ENCODE measurements around the gene PNPLA6. TPM values are rescaled to one million over a fixed set of nuclear protein-coding genes. Genes with fewer than 3 reads are reported as not detected.

The PNPLA6 gene
- total and polyA plus RNA-seq, 2 donors (not counting 1 experiment from before 2014, with no cell fraction given): 20.9 to 89.2 TPM

DNA sequence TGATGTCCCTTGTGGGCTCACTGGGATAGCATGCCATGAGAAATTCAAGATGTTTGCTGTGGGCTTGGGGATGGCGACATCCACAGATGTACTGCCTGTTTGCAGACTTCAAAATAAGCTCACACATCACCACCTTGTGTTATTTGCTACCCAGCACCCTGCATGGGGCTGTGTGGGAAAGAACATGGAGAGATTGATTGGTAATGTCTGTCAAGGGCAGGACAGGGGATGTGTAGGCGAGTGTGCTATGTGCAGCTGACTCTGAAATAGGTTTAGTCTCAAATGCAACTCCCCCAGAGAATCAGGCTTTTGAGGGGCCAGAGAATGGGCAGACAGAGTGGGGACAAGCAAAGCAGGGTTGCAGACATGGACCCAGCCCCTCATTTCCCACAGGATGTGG is 24.7 kb downstream of the PNPLA6 start:
- Histone ChIP-seq H3K9ac (ENCODE audit: insufficient read depth, low read length) (no peak overlapping the region), H3K36me3 (ENCODE audit: control insufficient read depth, insufficient read depth, low read length) (peaks cover 27% of the 10 kb centered on the region), H3K79me2 (ENCODE audit: control insufficient read depth, insufficient read depth, low read length) (no peaks in the 10 kb centered on the region), H3K4me3 (replicated peaks in 1 of 4; ENCODE audit: control extremely low read depth in 1 of 4, insufficient read depth in 1 of 4, low read depth in 3 of 4, low read length in 4 of 4) (no peak overlapping the region), H3K27me3 (ENCODE audit: control insufficient read depth, insufficient read depth, low read length) (no peaks in the 10 kb centered on the region), H3K4me1 (ENCODE audit: control insufficient read depth, extremely low read depth, insufficient read depth, low read length) (no peaks in the 10 kb centered on the region), H4K20me1 (ENCODE audit: control insufficient read depth, extremely low read depth, insufficient read depth, low read length) (no peaks in the 10 kb centered on the region), H3K4me2 (ENCODE audit: extremely low read depth, insufficient read depth, low read length) (no peak overlapping the region), H3K27ac (ENCODE audit: insufficient read depth, low read length) (no peak overlapping the region), H3K9me3 (ENCODE audit: control insufficient read depth, insufficient read depth, low read depth, low read length) (no peaks in the 10 kb centered on the region), H2AFZ (ENCODE audit: low read length) (no peak overlapping the region)
- TF ChIP-seq, protein P1, sequence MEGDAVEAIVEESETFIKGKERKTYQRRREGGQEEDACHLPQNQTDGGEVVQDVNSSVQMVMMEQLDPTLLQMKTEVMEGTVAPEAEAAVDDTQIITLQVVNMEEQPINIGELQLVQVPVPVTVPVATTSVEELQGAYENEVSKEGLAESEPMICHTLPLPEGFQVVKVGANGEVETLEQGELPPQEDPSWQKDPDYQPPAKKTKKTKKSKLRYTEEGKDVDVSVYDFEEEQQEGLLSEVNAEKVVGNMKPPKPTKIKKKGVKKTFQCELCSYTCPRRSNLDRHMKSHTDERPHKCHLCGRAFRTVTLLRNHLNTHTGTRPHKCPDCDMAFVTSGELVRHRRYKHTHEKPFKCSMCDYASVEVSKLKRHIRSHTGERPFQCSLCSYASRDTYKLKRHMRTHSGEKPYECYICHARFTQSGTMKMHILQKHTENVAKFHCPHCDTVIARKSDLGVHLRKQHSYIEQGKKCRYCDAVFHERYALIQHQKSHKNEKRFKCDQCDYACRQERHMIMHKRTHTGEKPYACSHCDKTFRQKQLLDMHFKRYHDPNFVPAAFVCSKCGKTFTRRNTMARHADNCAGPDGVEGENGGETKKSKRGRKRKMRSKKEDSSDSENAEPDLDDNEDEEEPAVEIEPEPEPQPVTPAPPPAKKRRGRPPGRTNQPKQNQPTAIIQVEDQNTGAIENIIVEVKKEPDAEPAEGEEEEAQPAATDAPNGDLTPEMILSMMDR (conservative IDR thresholded peaks at IDR 0.05 in 1 of 2, IDR thresholded peaks at IDR 0.05 in 1 of 2; ENCODE audit: low read depth in 1 of 2, low read length in 2 of 2): no peak
- no peak for TF ChIP-seq EZH2 (IDR thresholded peaks at IDR 0.05; ENCODE audit: low read length, missing control alignments)
- DNase-seq (ENCODE audit: low read depth in 2 of 2): no peak

DNA sequence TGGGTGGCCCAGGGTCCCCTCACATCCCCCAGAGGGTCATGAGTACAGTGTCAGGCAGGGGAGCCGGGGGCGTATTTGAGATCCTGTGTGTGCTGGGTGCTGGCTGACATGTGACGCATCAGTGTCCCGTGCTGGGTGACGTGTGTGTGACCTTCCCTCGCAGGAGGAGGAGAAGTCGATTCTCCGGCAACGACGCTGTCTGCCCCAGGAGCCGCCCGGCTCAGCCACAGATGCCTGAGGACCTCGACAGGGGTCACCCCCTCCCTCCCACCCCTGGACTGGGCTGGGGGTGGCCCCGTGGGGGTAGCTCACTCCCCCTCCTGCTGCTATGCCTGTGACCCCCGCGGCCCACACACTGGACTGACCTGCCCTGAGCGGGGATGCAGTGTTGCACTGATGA is 25.8 kb downstream of the PNPLA6 start:
- DNase-seq (ENCODE audit: low read depth in 2 of 2): no peak

DNA sequence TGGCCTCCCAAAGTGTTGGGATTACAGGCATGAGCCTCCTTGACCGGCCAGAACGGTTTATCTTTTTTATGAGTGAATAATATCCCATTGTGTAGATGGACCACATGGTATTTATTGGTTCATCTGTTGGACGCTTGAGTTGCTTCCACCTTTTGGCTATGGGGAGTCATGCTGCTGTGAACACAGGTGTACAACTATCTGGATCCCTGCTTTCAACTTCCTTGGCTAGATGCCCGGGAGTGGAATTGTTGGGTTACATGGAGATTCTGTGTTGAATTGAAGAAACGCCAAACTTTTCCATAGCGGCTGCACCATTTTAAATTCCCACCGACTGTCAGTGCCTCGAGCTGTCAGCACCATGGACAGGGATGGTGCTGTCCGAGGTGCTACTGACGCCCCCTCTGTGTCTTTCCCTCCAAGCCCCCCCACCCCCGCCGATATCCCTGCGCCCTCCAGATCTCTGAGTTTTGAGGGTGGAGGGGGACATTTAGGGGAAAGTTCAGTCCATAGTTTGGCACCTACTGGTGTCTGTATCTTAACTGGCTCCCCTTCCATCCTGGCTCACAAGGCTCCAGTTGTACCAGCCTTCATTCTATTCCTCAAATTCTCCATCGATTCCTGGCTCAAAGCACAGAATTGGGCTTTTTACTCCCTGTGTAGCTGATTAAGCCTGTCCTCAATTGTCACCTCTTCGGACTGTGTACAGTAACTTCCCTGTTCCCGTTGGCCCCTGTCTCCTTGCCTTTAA is 27.3 kb downstream of the PNPLA6 start:
- H3K9me3 ChIP-seq (ENCODE audit: control insufficient read depth, insufficient read depth, low read depth, low read length): no peaks in the 10 kb centered on the region
- no peak overlapping the region for H3K4me3 ChIP-seq (replicated peaks in 1 of 4; ENCODE audit: control extremely low read depth in 1 of 4, insufficient read depth in 1 of 4, low read depth in 3 of 4, low read length in 4 of 4)
- H3K27me3 ChIP-seq (ENCODE audit: control insufficient read depth, insufficient read depth, low read length): no peaks in the 10 kb centered on the region
- TF ChIP-seq EZH2 (IDR thresholded peaks at IDR 0.05; ENCODE audit: low read length, missing control alignments): no peak
- TF ChIP-seq, protein P1 (conservative IDR thresholded peaks at IDR 0.05 in 1 of 2, IDR thresholded peaks at IDR 0.05 in 1 of 2; ENCODE audit: low read depth in 1 of 2, low read length in 2 of 2): no peak
- peaks cover 14% of the 10 kb centered on the region for H3K36me3 ChIP-seq (ENCODE audit: control insufficient read depth, insufficient read depth, low read length)
- H3K4me2 ChIP-seq (ENCODE audit: extremely low read depth, insufficient read depth, low read length): no peak overlapping the region
- no peak overlapping the region for H3K9ac ChIP-seq (ENCODE audit: insufficient read depth, low read length)
- DNase-seq (ENCODE audit: low read depth in 2 of 2): no peak
- H3K27ac ChIP-seq (ENCODE audit: insufficient read depth, low read length): no peak overlapping the region
- no peaks in the 10 kb centered on the region for H4K20me1 ChIP-seq (ENCODE audit: control insufficient read depth, extremely low read depth, insufficient read depth, low read length)
- no peaks in the 10 kb centered on the region for H3K4me1 ChIP-seq (ENCODE audit: control insufficient read depth, extremely low read depth, insufficient read depth, low read length)
- no peaks in the 10 kb centered on the region for H3K79me2 ChIP-seq (ENCODE audit: control insufficient read depth, insufficient read depth, low read length)
- no peak overlapping the region for H2AFZ ChIP-seq (ENCODE audit: low read length)

More for the DNA sequence above, 25.8 kb downstream of the PNPLA6 start:
- H3K9ac ChIP-seq (ENCODE audit: insufficient read depth, low read length): no peak overlapping the region
- H3K9me3 ChIP-seq (ENCODE audit: control insufficient read depth, insufficient read depth, low read depth, low read length): no peaks in the 10 kb centered on the region
- H4K20me1 ChIP-seq (ENCODE audit: control insufficient read depth, extremely low read depth, insufficient read depth, low read length): no peaks in the 10 kb centered on the region
- no peaks in the 10 kb centered on the region for H3K4me1 ChIP-seq (ENCODE audit: control insufficient read depth, extremely low read depth, insufficient read depth, low read length)
- H3K27ac ChIP-seq (ENCODE audit: insufficient read depth, low read length): no peak overlapping the region
- no peaks in the 10 kb centered on the region for H3K79me2 ChIP-seq (ENCODE audit: control insufficient read depth, insufficient read depth, low read length)
- no peak for TF ChIP-seq EZH2 (IDR thresholded peaks at IDR 0.05; ENCODE audit: low read length, missing control alignments)
- TF ChIP-seq, protein P1 (conservative IDR thresholded peaks at IDR 0.05 in 1 of 2, IDR thresholded peaks at IDR 0.05 in 1 of 2; ENCODE audit: low read depth in 1 of 2, low read length in 2 of 2): no peak
- H3K27me3 ChIP-seq (ENCODE audit: control insufficient read depth, insufficient read depth, low read length): no peaks in the 10 kb centered on the region
- no peak overlapping the region for H3K4me3 ChIP-seq (replicated peaks in 1 of 4; ENCODE audit: control extremely low read depth in 1 of 4, insufficient read depth in 1 of 4, low read depth in 3 of 4, low read length in 4 of 4)
- peaks cover 23% of the 10 kb centered on the region for H3K36me3 ChIP-seq (ENCODE audit: control insufficient read depth, insufficient read depth, low read length)
- H3K4me2 ChIP-seq (ENCODE audit: extremely low read depth, insufficient read depth, low read length): no peak overlapping the region
- no peak overlapping the region for H2AFZ ChIP-seq (ENCODE audit: low read length)
